GM12872 (cell line): Measurements from ENCODE around the gene PITPNC1.

Experiments used
- CTCF ChIP-seq: IDR thresholded peaks from 3 replicates; pipeline ENCODE4 v1.5.1; 2011; ENCODE audit warnings: low read depth, mild to moderate bottlenecking, low read length, moderate library complexity; ENCODE audit not compliant: insufficient read depth

PITPNC1 gene

DNA sequence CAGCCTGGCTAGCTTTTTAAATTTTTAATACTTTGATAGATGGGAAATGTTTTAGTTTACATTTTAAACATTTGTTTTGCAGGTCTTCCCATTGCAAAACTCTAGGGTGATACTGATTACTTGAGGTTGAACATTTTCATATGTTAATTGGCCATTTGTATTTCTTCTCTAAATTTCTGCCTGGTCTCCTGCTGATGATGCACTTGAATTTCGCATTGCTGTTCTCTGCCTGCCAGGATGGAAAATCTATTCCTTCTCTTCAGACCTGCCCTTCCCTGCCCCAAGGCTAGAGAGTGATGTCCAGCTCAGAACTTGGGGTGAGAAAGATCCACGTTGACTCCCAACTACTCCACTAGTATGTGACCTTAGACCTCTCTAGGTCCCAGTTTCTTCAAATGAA, 134.7 kb downstream of the PITPNC1 start:
- TF ChIP-seq CTCF, result no peak

GRCh38 chr17:67514998-67515397, 137.9 kb downstream of the PITPNC1 start:
- TF ChIP-seq CTCF, result no peak

DNA sequence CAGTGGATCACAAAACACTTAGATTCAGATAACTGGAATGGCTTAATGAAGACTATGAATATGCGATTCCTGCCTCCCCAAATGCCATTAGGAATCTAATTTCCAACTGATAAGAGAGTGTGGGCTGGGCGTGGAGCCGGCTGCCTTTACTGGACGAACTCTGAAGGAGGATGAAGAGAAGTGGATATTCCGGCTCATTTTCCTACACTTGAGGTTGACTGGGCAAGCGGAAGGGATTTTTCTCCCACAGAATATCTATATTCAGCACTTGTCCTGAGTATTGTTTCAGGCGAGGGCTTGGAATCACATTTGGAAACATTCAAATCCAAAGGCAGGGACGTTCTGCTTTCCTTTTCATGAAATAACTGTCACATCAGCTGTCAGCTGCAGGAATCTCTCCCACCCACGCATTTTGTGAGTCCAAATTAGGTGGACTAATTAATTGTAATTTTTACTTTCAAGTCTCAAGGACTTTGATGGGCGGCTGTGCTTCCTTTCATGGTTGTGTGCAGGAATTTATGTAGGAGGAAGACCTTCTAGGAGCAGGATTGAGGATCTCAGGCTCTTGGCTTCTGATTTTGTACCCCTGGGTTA, 138.5 kb downstream of the PITPNC1 start:
- no peak for TF ChIP-seq CTCF

DNA sequence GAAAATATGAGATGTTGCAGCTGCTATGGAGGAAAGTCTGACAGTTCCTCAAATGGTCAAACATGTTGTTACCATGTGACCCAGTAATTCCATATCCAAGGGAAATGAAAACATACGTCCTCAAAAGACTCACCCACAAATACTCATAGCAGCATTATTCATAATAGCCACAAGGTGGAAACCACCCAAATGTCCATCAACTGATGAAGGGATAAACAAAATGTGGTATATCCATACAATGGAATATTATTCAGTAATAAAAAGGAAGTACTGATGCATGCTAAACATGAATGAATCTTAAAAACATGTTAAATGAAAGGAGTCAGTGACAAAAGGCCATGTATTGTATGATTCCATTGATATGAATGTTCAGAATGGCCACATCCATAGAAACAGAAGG, 140.2 kb downstream of the PITPNC1 start:
- no peak for TF ChIP-seq CTCF

DNA sequence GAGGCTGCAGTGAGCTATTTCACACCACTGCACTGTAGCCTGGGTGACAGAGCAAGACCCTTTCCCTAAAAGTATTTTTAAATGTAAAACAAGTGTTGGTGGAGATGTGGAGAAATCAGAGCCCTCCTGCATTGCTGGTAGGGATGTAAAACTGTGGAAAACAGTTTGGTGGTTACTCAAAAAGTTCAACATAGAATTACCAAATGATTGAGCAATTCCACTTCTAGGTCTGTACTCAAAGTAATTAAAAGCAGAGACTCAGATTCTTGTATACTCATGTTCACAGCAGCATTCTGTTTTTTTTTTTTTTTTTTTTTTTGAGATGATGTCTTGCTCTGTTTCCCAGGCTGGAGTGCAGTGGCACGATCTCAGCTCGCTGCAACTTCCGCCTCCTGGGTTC, 141.8 kb downstream of the PITPNC1 start:
- no peak for TF ChIP-seq CTCF

DNA sequence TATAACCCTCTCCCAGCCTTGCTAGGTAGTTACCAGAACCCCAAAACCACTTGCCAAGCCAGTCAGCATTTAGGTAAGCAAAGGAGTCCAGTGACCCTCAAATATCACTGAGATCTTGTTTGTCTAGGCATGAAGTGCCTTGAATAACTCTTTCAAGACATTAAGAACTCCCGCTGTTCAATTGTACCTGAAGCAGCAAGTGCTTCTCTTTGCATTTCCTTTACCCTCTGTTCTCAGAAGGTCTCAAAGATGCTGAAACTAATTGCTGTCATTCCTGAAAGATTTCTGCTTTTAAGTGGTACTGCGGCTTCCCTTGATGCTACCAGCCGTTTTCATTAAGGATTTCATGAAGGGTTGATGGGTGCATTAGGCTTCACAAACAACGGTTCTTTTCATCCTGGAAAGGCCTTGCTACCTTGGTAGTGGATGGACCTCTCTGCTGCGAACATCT, 142.7 kb downstream of the PITPNC1 start:
- TF ChIP-seq CTCF, result no peak

- no peak for TF ChIP-seq CTCF
Measured at GRCh38 chr17:67520252-67520906, 143.3 kb downstream of the PITPNC1 start.
